Measurements from ENCODE around the gene AGPAT2. TPM values are rescaled to one million over a fixed set of nuclear protein-coding genes. Genes with fewer than 3 reads are reported as not detected.

Gene AGPAT2
- total RNA-seq, 1 donor from 2014 or later, result 129 TPM

GRCh38 chr9:136657974-136658848 is 29.0 kb downstream of the AGPAT2 start:
- Histone ChIP-seq H3K36me3 (no peaks in the 10 kb centered on the region), H3K4me3 (peak overlapping the region in 1 of 2 donors; percentile 8), H3K27ac (peak overlapping the region in 1 of 2 donors; percentile 34), H3K9me3 (no peaks in the 10 kb centered on the region), H3K27me3 (peaks cover 10% of the 10 kb centered on the region), H3K4me1 (no peaks in the 10 kb centered on the region)
- no peak for DNase-seq (ENCODE audit: low spot score in 2 of 2)
- intact Hi-C loops (cut with DNase I), result no loop called here
- TF ChIP-seq, protein P1, sequence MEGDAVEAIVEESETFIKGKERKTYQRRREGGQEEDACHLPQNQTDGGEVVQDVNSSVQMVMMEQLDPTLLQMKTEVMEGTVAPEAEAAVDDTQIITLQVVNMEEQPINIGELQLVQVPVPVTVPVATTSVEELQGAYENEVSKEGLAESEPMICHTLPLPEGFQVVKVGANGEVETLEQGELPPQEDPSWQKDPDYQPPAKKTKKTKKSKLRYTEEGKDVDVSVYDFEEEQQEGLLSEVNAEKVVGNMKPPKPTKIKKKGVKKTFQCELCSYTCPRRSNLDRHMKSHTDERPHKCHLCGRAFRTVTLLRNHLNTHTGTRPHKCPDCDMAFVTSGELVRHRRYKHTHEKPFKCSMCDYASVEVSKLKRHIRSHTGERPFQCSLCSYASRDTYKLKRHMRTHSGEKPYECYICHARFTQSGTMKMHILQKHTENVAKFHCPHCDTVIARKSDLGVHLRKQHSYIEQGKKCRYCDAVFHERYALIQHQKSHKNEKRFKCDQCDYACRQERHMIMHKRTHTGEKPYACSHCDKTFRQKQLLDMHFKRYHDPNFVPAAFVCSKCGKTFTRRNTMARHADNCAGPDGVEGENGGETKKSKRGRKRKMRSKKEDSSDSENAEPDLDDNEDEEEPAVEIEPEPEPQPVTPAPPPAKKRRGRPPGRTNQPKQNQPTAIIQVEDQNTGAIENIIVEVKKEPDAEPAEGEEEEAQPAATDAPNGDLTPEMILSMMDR (IDR thresholded peaks at IDR 0.05), result no peak

DNA sequence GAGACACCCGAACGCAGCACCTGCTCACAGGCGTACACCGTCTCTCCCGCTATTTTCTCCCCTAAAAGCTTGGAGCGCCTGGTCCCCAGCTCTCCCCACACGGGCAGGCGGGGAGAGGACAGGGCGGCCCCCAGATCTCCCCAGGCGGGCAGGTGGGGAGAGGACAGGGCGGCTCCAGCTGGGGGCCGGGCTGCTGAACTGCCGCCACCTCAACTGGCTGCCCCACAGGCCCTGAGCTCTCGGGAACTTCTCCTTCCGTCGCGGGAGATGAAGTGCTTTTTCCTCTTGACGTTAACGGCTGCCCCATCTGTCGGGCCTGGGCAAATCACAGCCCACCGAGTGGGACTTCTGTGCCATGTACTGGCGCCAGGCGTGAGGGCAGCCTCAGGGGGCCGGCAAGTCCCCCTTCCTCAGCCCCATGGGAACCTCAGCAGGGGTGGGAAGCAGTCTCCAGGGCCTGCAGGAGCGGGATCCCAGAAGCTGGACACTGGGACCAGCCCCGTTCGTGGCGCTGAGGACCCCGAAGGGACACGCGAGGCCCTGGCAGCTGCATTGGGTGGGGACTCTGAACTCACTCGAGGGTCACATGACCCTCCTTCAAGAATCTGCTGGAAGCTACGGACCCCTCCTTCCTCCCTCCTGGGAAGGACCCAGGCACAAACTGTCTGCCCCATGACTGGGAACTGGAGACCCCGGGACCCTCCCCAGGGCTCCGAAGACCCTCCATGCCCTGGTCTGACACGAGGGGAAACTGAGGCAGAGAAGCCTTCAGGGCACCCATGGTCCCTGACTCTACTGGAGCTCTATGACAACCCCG is 30.3 kb downstream of the AGPAT2 start:
- no peak overlapping the region for H3K4me3 ChIP-seq
- H3K27ac ChIP-seq, result peak overlapping the region in 1 of 2 donors; percentile 56
- no peak for DNase-seq (ENCODE audit: low spot score in 2 of 2)
- H3K36me3 ChIP-seq, result no peaks in the 10 kb centered on the region
- H3K9me3 ChIP-seq, result no peaks in the 10 kb centered on the region
- TF ChIP-seq, protein P1 (IDR thresholded peaks at IDR 0.05), result no peak
- no peaks in the 10 kb centered on the region for H3K4me1 ChIP-seq
- intact Hi-C loops (cut with DNase I), result no loop called here
- H3K27me3 ChIP-seq, result peaks cover 10% of the 10 kb centered on the region

- intact Hi-C loops (cut with DNase I), result no loop called here
- Histone ChIP-seq H3K4me1 (no peaks in the 10 kb centered on the region), H3K4me3 (no peak overlapping the region), H3K27me3 (peaks cover 10% of the 10 kb centered on the region), H3K36me3 (no peaks in the 10 kb centered on the region), H3K27ac (peak overlapping the region in 1 of 2 donors; percentile 56), H3K9me3 (no peaks in the 10 kb centered on the region)
- no peak for DNase-seq (ENCODE audit: low spot score in 2 of 2)
- TF ChIP-seq, protein P1 (IDR thresholded peaks at IDR 0.05), result no peak
Measured at GRCh38 chr9:136656183-136656738, 31.0 kb downstream of the AGPAT2 start.

GRCh38 chr9:136655536-136656182 is 31.6 kb downstream of the AGPAT2 start:
- intact Hi-C loops (cut with DNase I), result no loop called here
- Histone ChIP-seq H3K4me1 (no peaks in the 10 kb centered on the region), H3K4me3 (no peak overlapping the region), H3K36me3 (no peaks in the 10 kb centered on the region), H3K27me3 (peaks cover 10% of the 10 kb centered on the region), H3K9me3 (no peaks in the 10 kb centered on the region), H3K27ac (peak overlapping the region in 1 of 2 donors; percentile 56)
- no peak for DNase-seq (ENCODE audit: low spot score in 2 of 2)
- TF ChIP-seq, protein P1 (IDR thresholded peaks at IDR 0.05), result no peak

DNA sequence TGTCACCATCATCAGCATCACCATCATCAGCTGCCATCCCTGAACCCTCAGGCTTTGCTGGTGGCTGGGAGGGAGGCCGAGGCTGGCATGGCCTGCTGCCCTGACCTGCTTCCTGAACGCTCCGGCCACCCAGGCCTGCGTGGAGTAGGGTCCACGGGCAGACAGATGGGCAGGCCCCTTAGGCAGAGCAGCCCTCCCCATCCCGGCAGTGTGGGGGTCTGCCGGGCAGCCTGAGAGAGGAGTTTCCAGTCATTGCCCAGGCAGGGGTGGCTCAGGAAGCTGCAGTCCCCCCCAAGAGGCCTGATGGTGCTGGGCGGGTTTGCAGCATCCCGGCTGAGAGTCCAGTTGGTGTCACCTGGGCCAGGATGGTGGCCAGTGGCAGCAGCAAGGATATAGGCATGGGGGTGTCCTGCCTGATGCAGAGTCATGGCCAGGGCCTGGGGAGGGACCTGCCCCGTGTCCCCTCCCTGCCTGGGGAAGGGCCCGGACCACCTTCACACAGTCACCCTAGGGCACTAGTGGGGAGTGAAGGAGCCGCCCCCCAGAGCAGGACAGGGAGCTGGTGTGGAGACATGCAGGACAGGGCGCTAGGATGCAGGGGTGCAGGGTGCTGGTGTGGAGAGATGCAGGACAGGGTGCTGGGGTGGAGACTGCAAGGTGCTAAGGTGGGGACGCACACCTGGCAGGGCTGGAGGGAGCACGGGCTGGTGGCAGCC is 32.3 kb downstream of the AGPAT2 start:
- peaks cover 10% of the 10 kb centered on the region for H3K27me3 ChIP-seq
- intact Hi-C loops (cut with DNase I), result no loop called here
- TF ChIP-seq, protein P1 (IDR thresholded peaks at IDR 0.05), result no peak
- no peaks in the 10 kb centered on the region for H3K9me3 ChIP-seq
- no peaks in the 10 kb centered on the region for H3K36me3 ChIP-seq
- H3K4me1 ChIP-seq, result no peaks in the 10 kb centered on the region
- DNase-seq (ENCODE audit: low spot score in 2 of 2), result no peak
- H3K4me3 ChIP-seq, result no peak overlapping the region
- H3K27ac ChIP-seq, result peak overlapping the region in 1 of 2 donors; percentile 56

Measured in ascending aorta (tissue), 2 donors.